H9 (cell line): ENCODE measurements around the gene KIAA2012. TPM values are rescaled to one million over a fixed set of nuclear protein-coding genes. Genes with fewer than 3 reads are reported as not detected.

Source experiments
- DNase-seq: peaks from one replicate; pipeline ENCODE4 v3.0.0-alpha.2; 2017
- H2AFZ ChIP-seq: one replicate; pipeline ENCODE4 v1.6.1; 2013; ENCODE audit warnings: mild to moderate bottlenecking, low read length, control low read depth, moderate library complexity
- H2AK5ac ChIP-seq: 2 replicates; pipeline ENCODE4 v1.6.1; 2013; ENCODE audit warnings: low read length, control low read depth, mixed read lengths; ENCODE audit not compliant: insufficient read length
- H2BK120ac ChIP-seq: one replicate; pipeline ENCODE4 v1.6.1; 2013; ENCODE audit warnings: low read depth, mild to moderate bottlenecking, low read length, control low read depth, inconsistent platforms; ENCODE audit not compliant: poor library complexity, severe bottlenecking
- H2BK12ac ChIP-seq: 2 replicates; pipeline ENCODE4 v1.6.1; 2013; ENCODE audit warnings: low read length, control low read depth, mixed read lengths, low read depth; ENCODE audit not compliant: insufficient read length
- H2BK15ac ChIP-seq: 2 replicates; pipeline ENCODE4 v1.6.1; 2013; ENCODE audit warnings: low read depth, low read length, control low read depth
- H2BK20ac ChIP-seq: one replicate; pipeline ENCODE4 v1.6.1; 2013; ENCODE audit warnings: low read depth, mild to moderate bottlenecking, low read length, control low read depth, inconsistent platforms; ENCODE audit not compliant: poor library complexity, severe bottlenecking
- H2BK5ac ChIP-seq: 2 replicates; pipeline ENCODE4 v1.6.1; 2013; ENCODE audit warnings: low read length, control low read depth, mixed read lengths; ENCODE audit not compliant: insufficient read length
- H3K14ac ChIP-seq: 2 replicates; pipeline ENCODE4 v1.6.1; 2013; ENCODE audit warnings: low read length, control low read depth; ENCODE audit not compliant: insufficient read depth
- H3K18ac ChIP-seq: 2 replicates; pipeline ENCODE4 v1.6.1; 2013; ENCODE audit warnings: low read depth, mild to moderate bottlenecking, mixed read lengths, low read length, control low read depth; ENCODE audit not compliant: insufficient read length
- H3K23ac ChIP-seq: 2 replicates; pipeline ENCODE4 v1.6.1; 2013; ENCODE audit warnings: low read length, control low read depth, mixed read lengths, low read depth; ENCODE audit not compliant: insufficient read length
- H3K23me2 ChIP-seq: 2 replicates; pipeline ENCODE4 v1.6.1; 2013; ENCODE audit warnings: low read depth, mild to moderate bottlenecking, mixed read lengths, low read length, control low read depth; ENCODE audit not compliant: insufficient read length, poor library complexity, severe bottlenecking
- H3K27ac ChIP-seq: 2 replicates; pipeline ENCODE4 v1.5.1; 2013; ENCODE audit warnings: low read length, control low read depth, mixed read lengths, low read depth; ENCODE audit not compliant: insufficient read length
- H3K27me3 ChIP-seq: 2 replicates; pipeline ENCODE4 v1.6.1; 2013; ENCODE audit warnings: low read length, control low read depth, inconsistent platforms; ENCODE audit not compliant: insufficient read depth
- H3K4ac ChIP-seq: 2 replicates; pipeline ENCODE4 v1.6.1; 2013; ENCODE audit warnings: low read depth, mild to moderate bottlenecking, control low read depth, inconsistent platforms, low read length, moderate library complexity
- H3K4me1 ChIP-seq: 2 replicates; pipeline ENCODE4 v1.6.1; 2013; ENCODE audit warnings: low read length, control low read depth, inconsistent platforms; ENCODE audit not compliant: insufficient read depth
- H3K4me2 ChIP-seq: 2 replicates; pipeline ENCODE4 v1.6.1; 2013; ENCODE audit warnings: low read length, control low read depth, mixed read lengths; ENCODE audit not compliant: insufficient read length, insufficient read depth
- H3K56ac ChIP-seq: 2 replicates; pipeline ENCODE4 v1.6.1; 2013; ENCODE audit warnings: low read depth, mild to moderate bottlenecking, mixed read lengths, low read length, control low read depth; ENCODE audit not compliant: insufficient read length
- H3K79me1 ChIP-seq: 2 replicates; pipeline ENCODE4 v1.6.1; 2013; ENCODE audit warnings: low read depth, mild to moderate bottlenecking, moderate library complexity, low read length, control low read depth, inconsistent platforms; ENCODE audit not compliant: insufficient read depth, poor library complexity, severe bottlenecking
- H3K79me2 ChIP-seq: 2 replicates; pipeline ENCODE4 v1.6.1; 2013; ENCODE audit warnings: low read length, control low read depth, inconsistent platforms; ENCODE audit not compliant: insufficient read depth
- H3K9ac ChIP-seq: 2 replicates; pipeline ENCODE4 v1.6.1; 2013; ENCODE audit warnings: low read length, control low read depth, mixed read lengths; ENCODE audit not compliant: insufficient read length; ENCODE audit errors: extremely low read depth
- H3K9me3 ChIP-seq: one replicate; pipeline ENCODE4 v1.6.1; 2013; ENCODE audit warnings: low read depth, low read length, inconsistent platforms; ENCODE audit not compliant: control insufficient read depth
- H3T11ph ChIP-seq: one replicate; pipeline ENCODE4 v1.6.1; 2013; ENCODE audit warnings: mild to moderate bottlenecking, low read length, control low read depth, inconsistent platforms
- H4K20me1 ChIP-seq: one replicate; pipeline ENCODE4 v1.6.1; 2013; ENCODE audit not compliant: control insufficient read depth, insufficient read length, insufficient read depth
- H4K5ac ChIP-seq: 2 replicates; pipeline ENCODE4 v1.6.1; 2013; ENCODE audit warnings: low read depth, mild to moderate bottlenecking, mixed read lengths, low read length, control low read depth; ENCODE audit not compliant: insufficient read length
- H4K8ac ChIP-seq: replicated peaks from 2 replicates; pipeline ENCODE4 v1.6.1; 2013; ENCODE audit warnings: low read length, control low read depth, mixed read lengths, low read depth; ENCODE audit not compliant: insufficient read length
- H4K91ac ChIP-seq: 2 replicates; pipeline ENCODE4 v1.6.1; 2013; ENCODE audit warnings: low read depth, mild to moderate bottlenecking, moderate library complexity, mixed read lengths, low read length, control low read depth; ENCODE audit not compliant: insufficient read length
- H3K27ac Mint-ChIP-seq, 3 experiments: 2 replicates in 2 of 3; 3 replicates in 1 of 3; pipeline ENCODE4 v1.8.0; 2020 to 2021; ENCODE audit warnings: mixed read lengths in 3 of 3, mild to moderate bottlenecking in 1 of 3, moderate library complexity in 1 of 3
- H3K27me3 Mint-ChIP-seq: 2 replicates; pipeline ENCODE4 v1.8.0; 2021; ENCODE audit warnings: low read depth, mild to moderate bottlenecking, moderate library complexity, mixed read lengths
- H3K36me3 Mint-ChIP-seq, 3 experiments: 2 replicates in 2 of 3; 3 replicates in 1 of 3; pipeline ENCODE4 v1.8.0; 2020 to 2021; ENCODE audit warnings: low read depth in 3 of 3, mixed read lengths in 3 of 3; ENCODE audit not compliant: insufficient read depth in 1 of 3
- H3K4me1 Mint-ChIP-seq, 2 experiments: 2 replicates each; pipeline ENCODE4 v1.8.0; 2020; ENCODE audit warnings: mixed read lengths in 2 of 2
- H3K4me3 Mint-ChIP-seq, 2 experiments: 2 replicates in 1 of 2; 3 replicates in 1 of 2; pipeline ENCODE4 v1.8.0; 2020 to 2021; ENCODE audit warnings: mild to moderate bottlenecking in 2 of 2, mixed read lengths in 2 of 2, moderate library complexity in 1 of 2
- H3K9me3 Mint-ChIP-seq, 2 experiments: 2 replicates in 1 of 2; 3 replicates in 1 of 2; pipeline ENCODE4 v1.8.0; 2020; ENCODE audit warnings: mild to moderate bottlenecking in 2 of 2, mixed read lengths in 2 of 2, moderate library complexity in 1 of 2
- WGBS: extraction: QIAGEN DNeasy Blood & Tissue Kit; methylation state at CpG from one replicate; pipeline ENCODE4 v1.1.7; 2013; ENCODE audit warnings: missing lambda C conversion rate, low lambda C conversion rate, mixed read lengths; ENCODE audit not compliant: insufficient read length; ENCODE audit errors: extremely low coverage; 5-methylcytosine and 5-hydroxymethylcytosine counted together
- total RNA-seq: library from RNA; stranded (reverse); gene quantifications from 2 replicates; pipeline ENCODE4 v1.2.1, GENCODE V29; 2021
- TF ChIP-seq, protein P1 (sequence below): fragments of 200-600 bp; sonication (generic); conservative IDR thresholded peaks from 3 replicates; pipeline ENCODE4 v1.8.0; 2021; ENCODE audit warnings: antibody characterized with exemption, mild to moderate bottlenecking

The KIAA2012 gene
- total RNA-seq, 1 experiment from 2014 or later = not detected

DNA sequence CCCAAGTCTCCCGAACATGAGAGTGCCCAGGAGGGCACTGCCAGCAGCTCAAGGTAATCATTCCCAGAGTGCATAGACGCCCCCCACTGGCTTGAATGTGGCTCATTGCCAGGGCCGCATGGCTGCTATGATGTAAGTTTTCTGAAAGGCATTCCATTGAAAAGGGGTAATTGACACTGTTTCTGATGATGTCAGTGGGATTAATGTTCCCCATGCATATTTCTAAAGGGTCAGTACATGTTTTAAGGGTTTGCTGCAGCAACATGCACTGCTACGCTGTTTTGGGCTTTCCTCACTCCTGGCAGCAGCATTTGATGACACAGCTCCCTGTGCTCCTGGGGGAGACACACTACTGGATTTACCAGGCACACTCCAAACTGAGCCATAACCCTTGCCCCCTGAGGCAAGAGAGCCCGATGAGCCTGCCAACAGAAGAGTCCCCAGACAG is 36.7 kb downstream of the KIAA2012 start:
- Histone ChIP-seq H4K91ac (no peak overlapping the region), H2BK20ac (no peak overlapping the region), H2AFZ (no peak overlapping the region), H2BK5ac (no peak overlapping the region), H3K14ac (0 out of 2 replicates have a peak overlapping the region, but pooled peaks have one; percentile 41), H3K4me2 (no peak overlapping the region), H2AK5ac (no peak overlapping the region), H2BK15ac (no peak overlapping the region), H3K9me3 (no peaks in the 10 kb centered on the region), H3K79me2 (no peaks in the 10 kb centered on the region), H3K23me2 (no peaks in the 10 kb centered on the region), H4K20me1 (no peaks in the 10 kb centered on the region), H2BK120ac (no peak overlapping the region), H3K9ac (no peak overlapping the region), H3K27ac (no peak overlapping the region), H3K4me1 (peaks cover 2% of the 10 kb centered on the region), H3K18ac (peak overlapping the region; percentile 44), H3K56ac (no peak overlapping the region), H3K79me1 (no peaks in the 10 kb centered on the region), H3T11ph (no peak overlapping the region), H3K27me3 (no peaks in the 10 kb centered on the region; the same call in 1 of the 2 replicates), H4K5ac (no peak overlapping the region), H4K8ac (no peak overlapping the region), H3K23ac (no peak overlapping the region), H3K4ac (no peak overlapping the region), H2BK12ac (no peak overlapping the region)
- peak; percentile 51 for DNase-seq
- Mint-ChIP-seq H3K4me1 (peaks cover 35 to 53% of the 10 kb centered on the region in 2 experiments), H3K4me3 (no peak overlapping the region; a peak in 1 of 5 replicates), H3K27ac (0 out of 7 replicates have a peak overlapping the region, but pooled peaks of 1 of the 3 experiments have one; percentile 8), H3K36me3 (no peaks in the 10 kb centered on the region), H3K9me3 (no peaks in the 10 kb centered on the region), H3K27me3 (peaks cover 2% of the 10 kb centered on the region)
- no CpG with 5 or more reads among the region's 5 CpGs for WGBS
- TF ChIP-seq, protein P1, sequence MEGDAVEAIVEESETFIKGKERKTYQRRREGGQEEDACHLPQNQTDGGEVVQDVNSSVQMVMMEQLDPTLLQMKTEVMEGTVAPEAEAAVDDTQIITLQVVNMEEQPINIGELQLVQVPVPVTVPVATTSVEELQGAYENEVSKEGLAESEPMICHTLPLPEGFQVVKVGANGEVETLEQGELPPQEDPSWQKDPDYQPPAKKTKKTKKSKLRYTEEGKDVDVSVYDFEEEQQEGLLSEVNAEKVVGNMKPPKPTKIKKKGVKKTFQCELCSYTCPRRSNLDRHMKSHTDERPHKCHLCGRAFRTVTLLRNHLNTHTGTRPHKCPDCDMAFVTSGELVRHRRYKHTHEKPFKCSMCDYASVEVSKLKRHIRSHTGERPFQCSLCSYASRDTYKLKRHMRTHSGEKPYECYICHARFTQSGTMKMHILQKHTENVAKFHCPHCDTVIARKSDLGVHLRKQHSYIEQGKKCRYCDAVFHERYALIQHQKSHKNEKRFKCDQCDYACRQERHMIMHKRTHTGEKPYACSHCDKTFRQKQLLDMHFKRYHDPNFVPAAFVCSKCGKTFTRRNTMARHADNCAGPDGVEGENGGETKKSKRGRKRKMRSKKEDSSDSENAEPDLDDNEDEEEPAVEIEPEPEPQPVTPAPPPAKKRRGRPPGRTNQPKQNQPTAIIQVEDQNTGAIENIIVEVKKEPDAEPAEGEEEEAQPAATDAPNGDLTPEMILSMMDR = peak; percentile 45; the same call in 2 of the 3 replicates
